Trophoblast cell (in vitro differentiated cells and primary cell): ENCODE measurements around the gene KLK10.

Source experiments
- DNase-seq, 2 donors: peaks; one replicate each; pipeline ENCODE4 v3.0.0-alpha.2; 2016
- H2AFZ ChIP-seq: 2 replicates; pipeline ENCODE4 v1.6.1; 2013; ENCODE audit warnings: low read length, moderate library complexity, mild to moderate bottlenecking; ENCODE audit not compliant: insufficient read depth, poor library complexity
- H2AK5ac ChIP-seq: 2 replicates; pipeline ENCODE4 v1.6.1; 2013; ENCODE audit warnings: mild to moderate bottlenecking, low read length
- H2BK120ac ChIP-seq: 2 replicates; pipeline ENCODE4 v1.6.1; 2013; ENCODE audit warnings: low read length, mild to moderate bottlenecking, moderate library complexity; ENCODE audit not compliant: insufficient read depth, poor library complexity
- H2BK12ac ChIP-seq: 2 replicates; pipeline ENCODE4 v1.6.1; 2013; ENCODE audit warnings: mild to moderate bottlenecking, low read length, moderate library complexity
- H2BK5ac ChIP-seq: 2 replicates; pipeline ENCODE4 v1.6.1; 2013; ENCODE audit warnings: low read length, low read depth, moderate library complexity, mild to moderate bottlenecking; ENCODE audit not compliant: poor library complexity
- H3K14ac ChIP-seq: 2 replicates; pipeline ENCODE4 v1.6.1; 2013; ENCODE audit warnings: mild to moderate bottlenecking, low read length
- H3K18ac ChIP-seq: 2 replicates; pipeline ENCODE4 v1.6.1; 2013; ENCODE audit warnings: mild to moderate bottlenecking, low read length
- H3K23ac ChIP-seq: 2 replicates; pipeline ENCODE4 v1.6.1; 2013; ENCODE audit warnings: low read length
- H3K27ac ChIP-seq: 2 replicates; pipeline ENCODE4 v1.5.1; 2013; ENCODE audit warnings: low read depth, mild to moderate bottlenecking, inconsistent platforms, low read length, moderate library complexity
- H3K27me3 ChIP-seq: 2 replicates; pipeline ENCODE4 v1.6.1; 2013; ENCODE audit warnings: inconsistent platforms, mild to moderate bottlenecking, low read length, moderate library complexity; ENCODE audit not compliant: insufficient read depth
- H3K36me3 ChIP-seq, 2 experiments: 1 replicate in 1 of 2; 2 replicates in 1 of 2; pipeline ENCODE4 v1.6.1; 2013; ENCODE audit warnings: low read length in 2 of 2, mild to moderate bottlenecking in 2 of 2, moderate library complexity in 1 of 2; ENCODE audit not compliant: insufficient read depth in 2 of 2, control insufficient read depth in 1 of 2
- H3K4ac ChIP-seq: 2 replicates; pipeline ENCODE4 v1.6.1; 2013; ENCODE audit warnings: low read depth, mild to moderate bottlenecking, low read length, moderate library complexity
- H3K4me1 ChIP-seq, 2 experiments: 1 replicate in 1 of 2; 2 replicates in 1 of 2; pipeline ENCODE4 v1.6.1; 2013; ENCODE audit warnings: low read length in 2 of 2, mild to moderate bottlenecking in 2 of 2, moderate library complexity in 1 of 2; ENCODE audit not compliant: insufficient read depth in 2 of 2, control insufficient read depth in 1 of 2
- H3K4me2 ChIP-seq: 2 replicates; pipeline ENCODE4 v1.6.1; 2013; ENCODE audit warnings: inconsistent platforms, mild to moderate bottlenecking, low read length, moderate library complexity
- H3K4me3 ChIP-seq: 2 replicates; pipeline ENCODE4 v1.5.1; 2013; ENCODE audit warnings: mild to moderate bottlenecking, low read depth, low read length, inconsistent platforms
- H3K79me1 ChIP-seq: one replicate; pipeline ENCODE4 v1.6.1; 2013; ENCODE audit warnings: low read length
- H3K79me2 ChIP-seq: 2 replicates; pipeline ENCODE4 v1.6.1; 2013; ENCODE audit warnings: low read length, mild to moderate bottlenecking; ENCODE audit not compliant: control insufficient read depth, insufficient read depth, poor library complexity
- H3K9ac ChIP-seq: 2 replicates; pipeline ENCODE4 v1.6.1; 2013; ENCODE audit warnings: mild to moderate bottlenecking, low read length
- H3K9me3 ChIP-seq: 2 replicates; pipeline ENCODE4 v1.6.1; 2013; ENCODE audit warnings: low read depth, mild to moderate bottlenecking, control low read depth, inconsistent platforms, low read length; ENCODE audit not compliant: insufficient read depth
- H4K12ac ChIP-seq: 2 replicates; pipeline ENCODE4 v1.6.1; 2013; ENCODE audit warnings: low read depth, mild to moderate bottlenecking, low read length, moderate library complexity
- H4K8ac ChIP-seq: 2 replicates; pipeline ENCODE4 v1.6.1; 2013; ENCODE audit warnings: low read depth, mild to moderate bottlenecking, low read length, moderate library complexity
- H4K91ac ChIP-seq: one replicate; pipeline ENCODE4 v1.6.1; 2013; ENCODE audit warnings: low read depth, mild to moderate bottlenecking, low read length, moderate library complexity
- WGBS: extraction: QIAGEN DNeasy Blood & Tissue Kit; methylation state at CpG from one replicate; pipeline ENCODE4 v1.1.7; 2013; ENCODE audit warnings: missing lambda C conversion rate; ENCODE audit not compliant: insufficient read length, insufficient coverage; ENCODE audit errors: extremely low coverage; 5-methylcytosine and 5-hydroxymethylcytosine counted together

KLK10 gene

DNA sequence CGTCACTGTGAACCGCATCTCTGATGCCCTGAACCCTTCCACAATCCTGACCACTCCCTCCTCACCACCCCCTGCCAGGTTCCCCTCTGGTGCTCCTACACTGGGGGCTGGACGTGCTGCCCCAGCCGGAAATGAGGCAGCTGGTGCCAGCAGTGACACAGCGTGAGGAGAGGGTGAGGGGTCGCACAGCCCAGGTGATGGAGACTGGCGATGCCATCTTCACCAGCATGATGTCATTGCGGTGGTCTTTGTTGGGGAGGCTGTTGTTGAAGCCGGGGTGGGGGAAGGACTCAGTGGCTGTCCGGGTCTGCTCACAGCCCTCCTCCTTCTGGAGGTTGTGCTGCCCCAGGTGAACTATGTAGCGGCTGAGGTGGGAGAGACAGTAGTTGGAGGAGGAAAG lies 4.4 kb upstream of the KLK10 start:
- Histone ChIP-seq H3K4ac (no peak overlapping the region), H3K23ac (no peak overlapping the region), H3K36me3 (no peaks in the 10 kb centered on the region), H2BK120ac (no peak overlapping the region), H2AK5ac (no peak overlapping the region), H3K9ac (no peak overlapping the region), H3K4me2 (no peak overlapping the region), H4K12ac (no peak overlapping the region), H3K27ac (no peak overlapping the region), H3K4me1 (peaks cover 0 to 3% of the 10 kb centered on the region in 2 experiments), H4K91ac (no peak overlapping the region), H2AFZ (no peak overlapping the region), H3K27me3 (peaks cover 10% of the 10 kb centered on the region), H3K9me3 (no peaks in the 10 kb centered on the region), H4K8ac (no peak overlapping the region), H3K14ac (no peak overlapping the region), H3K4me3 (no peak overlapping the region), H3K79me2 (no peaks in the 10 kb centered on the region), H2BK5ac (no peak overlapping the region), H3K79me1 (no peaks in the 10 kb centered on the region), H2BK12ac (no peak overlapping the region), H3K18ac (no peak overlapping the region)
- no CpG with 5 or more reads among the region's 11 CpGs for WGBS
- DNase-seq, result no peak

DNA sequence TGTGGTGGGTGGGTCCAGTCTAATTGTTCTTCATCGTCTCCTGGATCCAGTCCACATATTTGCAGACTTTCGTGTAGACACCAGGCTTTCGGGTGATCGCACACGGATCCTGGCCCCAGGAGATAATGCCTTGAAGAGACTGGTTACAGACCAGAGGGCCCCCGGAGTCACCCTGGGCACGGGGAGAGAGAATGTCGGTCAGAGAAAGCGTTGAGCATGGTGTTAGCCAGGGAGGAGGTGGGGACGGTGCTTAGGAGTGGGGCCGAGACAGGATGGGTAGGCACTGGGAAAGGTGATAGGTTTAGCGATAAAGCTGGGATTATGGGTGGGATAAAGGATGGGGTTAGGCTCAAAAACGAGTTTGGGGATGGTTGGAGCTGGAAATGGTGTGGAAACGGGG lies 3.0 kb upstream of the KLK10 start:
- H3K27ac ChIP-seq, result no peak overlapping the region
- H2BK5ac ChIP-seq, result no peak overlapping the region
- no peak overlapping the region for H4K12ac ChIP-seq
- H2AK5ac ChIP-seq, result no peak overlapping the region
- H3K79me1 ChIP-seq, result no peaks in the 10 kb centered on the region
- no peak overlapping the region for H3K4ac ChIP-seq
- 100% methylated on average over 3 of the region's 14 CpGs for WGBS
- peaks cover 0 to 3% of the 10 kb centered on the region in 2 experiments for H3K4me1 ChIP-seq
- no peak overlapping the region for H3K14ac ChIP-seq
- H3K4me2 ChIP-seq, result no peak overlapping the region
- no peak overlapping the region for H3K23ac ChIP-seq
- H2BK12ac ChIP-seq, result no peak overlapping the region
- H4K91ac ChIP-seq, result no peak overlapping the region
- no peak overlapping the region for H3K4me3 ChIP-seq
- no peaks in the 10 kb centered on the region for H3K36me3 ChIP-seq
- H4K8ac ChIP-seq, result no peak overlapping the region
- H3K79me2 ChIP-seq, result no peaks in the 10 kb centered on the region
- no peak overlapping the region for H2AFZ ChIP-seq
- H3K9me3 ChIP-seq, result no peaks in the 10 kb centered on the region
- no peak for DNase-seq
- H3K27me3 ChIP-seq, result peaks cover 14% of the 10 kb centered on the region
- no peak overlapping the region for H3K9ac ChIP-seq
- no peak overlapping the region for H3K18ac ChIP-seq
- no peak overlapping the region for H2BK120ac ChIP-seq

DNA sequence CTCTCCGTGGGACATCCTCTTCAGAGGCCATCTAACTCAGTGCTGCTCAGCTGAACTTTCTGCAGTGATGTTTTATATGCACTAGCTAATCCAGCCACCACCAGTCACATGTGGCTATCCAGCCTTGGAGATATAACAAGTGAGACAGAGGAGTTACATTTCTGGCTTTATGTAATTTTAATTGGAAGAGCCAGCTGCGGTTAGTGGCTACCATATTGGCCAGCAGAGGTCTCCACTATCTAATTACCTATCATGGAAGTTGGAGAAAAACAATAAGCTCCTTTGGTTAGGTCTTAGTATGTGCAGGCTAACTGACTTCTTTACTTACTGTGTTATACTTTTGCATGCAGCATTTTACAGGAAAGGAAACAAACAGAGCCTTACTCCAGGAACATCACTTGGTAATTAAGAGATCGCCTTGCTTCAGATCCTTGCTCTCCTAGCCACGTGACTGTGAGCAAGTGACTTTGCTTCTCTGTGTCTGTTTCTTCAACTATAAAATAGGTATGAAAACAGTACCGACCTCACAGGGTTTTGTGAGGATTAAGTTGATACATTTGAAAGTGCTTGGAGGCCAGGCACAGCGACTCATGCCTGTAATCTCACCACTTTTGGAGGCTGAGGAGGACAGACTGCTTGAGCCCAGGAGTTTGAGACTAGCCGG lies 1.6 kb upstream of the KLK10 start:
- no peak overlapping the region for H2BK120ac ChIP-seq
- H3K27me3 ChIP-seq, result peaks cover 19% of the 10 kb centered on the region
- no peak overlapping the region for H4K8ac ChIP-seq
- no peak overlapping the region for H2AK5ac ChIP-seq
- no peak overlapping the region for H2BK5ac ChIP-seq
- H3K18ac ChIP-seq, result no peak overlapping the region
- H4K12ac ChIP-seq, result no peak overlapping the region
- H3K4me1 ChIP-seq, result peaks cover 7 to 8% of the 10 kb centered on the region in 2 experiments
- no peak overlapping the region for H3K9ac ChIP-seq
- no peaks in the 10 kb centered on the region for H3K79me2 ChIP-seq
- no peak overlapping the region for H4K91ac ChIP-seq
- no peaks in the 10 kb centered on the region for H3K36me3 ChIP-seq
- H3K9me3 ChIP-seq, result no peaks in the 10 kb centered on the region
- H3K14ac ChIP-seq, result no peak overlapping the region
- no peak overlapping the region for H3K4me2 ChIP-seq
- H2BK12ac ChIP-seq, result no peak overlapping the region
- no peak overlapping the region for H3K27ac ChIP-seq
- H3K23ac ChIP-seq, result no peak overlapping the region
- no CpG with 5 or more reads among the region's 7 CpGs for WGBS
- no peak overlapping the region for H2AFZ ChIP-seq
- H3K4me3 ChIP-seq, result no peak overlapping the region
- DNase-seq, result peak; percentile 25 to 47
- no peak overlapping the region for H3K4ac ChIP-seq
- H3K79me1 ChIP-seq, result no peaks in the 10 kb centered on the region

DNA sequence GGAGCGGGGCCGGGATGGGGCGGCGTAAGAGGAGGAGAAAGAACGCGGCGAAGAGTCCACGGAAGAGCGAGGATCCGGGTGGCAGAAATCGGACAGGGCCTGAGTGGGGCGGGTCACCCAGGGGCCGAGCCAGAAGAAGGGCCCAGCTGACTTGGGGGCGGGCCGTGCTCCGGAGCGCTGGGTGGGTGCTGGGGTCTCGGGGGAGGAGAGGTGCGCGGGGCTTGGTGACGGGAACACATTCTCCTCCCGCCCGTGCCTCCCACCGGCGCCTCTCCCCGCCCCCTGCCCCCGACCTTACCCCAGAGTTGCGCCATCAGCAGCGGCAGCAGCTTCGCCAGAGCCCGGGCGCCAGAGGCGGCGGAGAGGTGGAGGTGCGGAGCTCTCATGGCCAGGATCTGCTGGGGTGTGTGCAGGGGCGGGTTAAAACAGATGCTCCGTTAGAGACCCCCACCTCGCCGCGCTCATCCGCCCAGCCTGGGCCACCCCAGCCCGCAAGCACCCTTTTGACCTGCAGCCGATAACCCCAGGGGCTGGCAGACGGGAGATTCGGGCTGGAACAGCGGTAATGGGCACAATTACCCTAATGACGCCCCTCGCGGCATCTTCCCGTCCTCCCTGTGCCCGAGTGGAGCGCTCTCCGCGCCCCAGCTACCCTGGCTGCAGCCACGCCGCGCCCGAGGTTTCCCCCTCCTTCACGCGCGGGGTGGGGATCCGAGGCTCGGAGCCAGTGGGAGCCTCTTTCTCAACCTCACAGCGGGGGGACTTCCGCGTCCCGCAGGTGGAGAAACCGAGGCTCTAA lies 565 bp downstream of the KLK10 start:
- Histone ChIP-seq H3K27ac (no peak overlapping the region), H3K4ac (no peak overlapping the region), H2BK12ac (peak overlapping the region; percentile 42), H3K79me1 (no peaks in the 10 kb centered on the region), H3K4me1 (peaks cover 7 to 8% of the 10 kb centered on the region in 2 experiments), H2AK5ac (no peak overlapping the region), H4K12ac (no peak overlapping the region), H3K79me2 (no peaks in the 10 kb centered on the region), H2AFZ (peak overlapping the region; percentile 61), H3K27me3 (peaks cover 19% of the 10 kb centered on the region), H3K4me2 (peak overlapping the region; percentile 66), H3K14ac (no peak overlapping the region), H2BK120ac (no peak overlapping the region), H4K91ac (peak overlapping the region; percentile 32), H4K8ac (no peak overlapping the region), H3K4me3 (peak overlapping the region; percentile 38), H3K9me3 (no peaks in the 10 kb centered on the region), H3K18ac (peak overlapping the region; percentile 57), H3K9ac (no peak overlapping the region), H3K23ac (no peak overlapping the region), H2BK5ac (no peak overlapping the region), H3K36me3 (no peaks in the 10 kb centered on the region)
- WGBS, result no CpG with 5 or more reads among the region's 68 CpGs
- DNase-seq, result no peak
